IMR-90 (cell line): Measurements from ENCODE around the gene ANKK1.

Experiments
- CEBPB ChIP-seq: IDR thresholded peaks from 2 replicates; pipeline ENCODE4 v1.6.1; 2012; ENCODE audit warnings: low read depth, low read length, improper control_type of control experiment
- CHD1 ChIP-seq: IDR thresholded peaks from 2 replicates; pipeline ENCODE4 v1.6.1; 2012; ENCODE audit warnings: low read depth, low read length, improper control_type of control experiment
- MAFK ChIP-seq: IDR thresholded peaks from 2 replicates; pipeline ENCODE4 v1.6.1; 2012; ENCODE audit warnings: low read depth, low read length, improper control_type of control experiment
- MAZ ChIP-seq: IDR thresholded peaks from 2 replicates; pipeline ENCODE4 v1.6.1; 2012; ENCODE audit warnings: low read depth, mild to moderate bottlenecking, low read length, improper control_type of control experiment, moderate library complexity, borderline replicate concordance
- NFE2L2 ChIP-seq: fragments of 150-350 bp; IDR thresholded peaks from 2 replicates; pipeline ENCODE4 v1.6.1; 2016; ENCODE audit warnings: low read depth, mild to moderate bottlenecking, low read length
- POLR2A ChIP-seq: IDR thresholded peaks from 2 replicates; pipeline ENCODE4 v1.6.1; 2012; ENCODE audit warnings: mild to moderate bottlenecking, low read depth, low read length
- RCOR1 ChIP-seq: IDR thresholded peaks from 2 replicates; pipeline ENCODE4 v1.6.1; 2012; ENCODE audit warnings: mild to moderate bottlenecking, low read length, improper control_type of control experiment; ENCODE audit not compliant: insufficient replicate concordance
- TF ChIP-seq, protein P1 (sequence below): conservative IDR thresholded peaks from 2 replicates; pipeline ENCODE4 v1.5.1; 2012; ENCODE audit warnings: mild to moderate bottlenecking, low read depth, low read length, improper control_type of control experiment

DNA sequence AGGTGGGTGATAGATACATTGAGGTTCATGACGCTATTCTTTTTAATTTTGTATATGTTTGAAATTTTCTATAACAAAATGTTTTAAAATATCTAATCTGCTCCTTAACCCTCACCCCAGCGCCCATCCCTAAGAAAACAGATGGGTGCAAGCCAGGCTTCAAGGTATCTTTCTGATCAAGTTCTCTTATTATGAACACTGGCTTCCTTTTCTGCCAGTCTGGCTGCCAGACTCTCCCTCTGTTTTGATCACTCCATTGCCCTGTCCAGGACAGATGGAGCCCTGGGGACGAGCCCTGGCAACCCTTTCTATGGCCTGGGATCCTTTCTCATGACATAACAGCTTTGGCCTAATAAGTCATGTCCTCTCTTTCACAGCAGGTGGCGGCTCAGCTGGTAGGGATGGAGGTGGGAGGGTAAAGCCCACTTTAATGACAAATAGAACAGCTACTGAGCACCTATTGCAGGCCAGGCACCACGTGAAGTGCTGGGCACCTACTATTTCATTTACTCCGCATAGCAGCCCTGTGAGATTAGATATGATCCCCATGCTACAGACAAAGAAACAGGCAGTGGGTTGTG lies 49.2 kb downstream of the ANKK1 start:
- TF ChIP-seq POLR2A (no peak), MAFK (no peak), MAZ (no peak), RCOR1 (no peak), NFE2L2 (no peak), CEBPB (no peak), CHD1 (no peak)
- TF ChIP-seq, protein P1, sequence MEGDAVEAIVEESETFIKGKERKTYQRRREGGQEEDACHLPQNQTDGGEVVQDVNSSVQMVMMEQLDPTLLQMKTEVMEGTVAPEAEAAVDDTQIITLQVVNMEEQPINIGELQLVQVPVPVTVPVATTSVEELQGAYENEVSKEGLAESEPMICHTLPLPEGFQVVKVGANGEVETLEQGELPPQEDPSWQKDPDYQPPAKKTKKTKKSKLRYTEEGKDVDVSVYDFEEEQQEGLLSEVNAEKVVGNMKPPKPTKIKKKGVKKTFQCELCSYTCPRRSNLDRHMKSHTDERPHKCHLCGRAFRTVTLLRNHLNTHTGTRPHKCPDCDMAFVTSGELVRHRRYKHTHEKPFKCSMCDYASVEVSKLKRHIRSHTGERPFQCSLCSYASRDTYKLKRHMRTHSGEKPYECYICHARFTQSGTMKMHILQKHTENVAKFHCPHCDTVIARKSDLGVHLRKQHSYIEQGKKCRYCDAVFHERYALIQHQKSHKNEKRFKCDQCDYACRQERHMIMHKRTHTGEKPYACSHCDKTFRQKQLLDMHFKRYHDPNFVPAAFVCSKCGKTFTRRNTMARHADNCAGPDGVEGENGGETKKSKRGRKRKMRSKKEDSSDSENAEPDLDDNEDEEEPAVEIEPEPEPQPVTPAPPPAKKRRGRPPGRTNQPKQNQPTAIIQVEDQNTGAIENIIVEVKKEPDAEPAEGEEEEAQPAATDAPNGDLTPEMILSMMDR = no peak
